Subcutaneous abdominal adipose tissue (tissue), 5 donors: ENCODE data around the gene FOXL2.
A peak's percentile ranks its signal among the peaks of the same experiment; 100 is the strongest.

ENCODE experiments used
- H3K27ac ChIP-seq: one replicate; pipeline ENCODE4 v1.7.0; 2013; ENCODE audit warnings: low read depth, mild to moderate bottlenecking, inconsistent platforms, low read length, moderate library complexity
- H3K27me3 ChIP-seq, 5 donors: one replicate each; pipeline ENCODE4 v1.7.0; 2013; ENCODE audit warnings: low read length in 5 of 5, inconsistent platforms in 1 of 5; ENCODE audit not compliant: control insufficient read depth in 5 of 5, insufficient read depth in 4 of 5
- H3K36me3 ChIP-seq, 5 donors: one replicate each; pipeline ENCODE4 v1.7.0; 2013; ENCODE audit warnings: low read length in 5 of 5; ENCODE audit not compliant: control insufficient read depth in 5 of 5, insufficient read depth in 5 of 5
- H3K4me1 ChIP-seq, 5 donors: one replicate each; pipeline ENCODE4 v1.7.0; 2013; ENCODE audit warnings: low read length in 5 of 5, mild to moderate bottlenecking in 3 of 5, moderate library complexity in 1 of 5; ENCODE audit not compliant: control insufficient read depth in 5 of 5, insufficient read depth in 5 of 5
- H3K4me3 ChIP-seq, 5 donors: one replicate each; pipeline ENCODE4 v1.7.0; 2013; ENCODE audit warnings: low read length in 5 of 5, low read depth in 1 of 5
- H3K9ac ChIP-seq, 5 donors: one replicate each; pipeline ENCODE4 v1.7.0; 2013; ENCODE audit warnings: low read length in 5 of 5, mild to moderate bottlenecking in 4 of 5, moderate library complexity in 3 of 5
- H3K9me3 ChIP-seq, 5 donors: one replicate each; pipeline ENCODE4 v1.7.0; 2013; ENCODE audit warnings: low read length in 5 of 5; ENCODE audit not compliant: control insufficient read depth in 5 of 5
- donor health status: healthy.
- donor health status: healthy.
- donor health status: healthy.
- donor health status: healthy.
- donor health status: healthy.

Gene FOXL2

GRCh38 chr3:138947495-138948121 lies 671 bp upstream of the FOXL2 start:
- Histone ChIP-seq H3K4me1 (peaks cover 0 to 46% (median 41%) of the 10 kb centered on the region in 5 donors), H3K27ac (no peak overlapping the region), H3K4me3 (peak overlapping the region in 2 of 5 donors; percentile 50 to 64), H3K9ac (no peak overlapping the region), H3K27me3 (peaks cover 76 to 89% (median 80%) of the 10 kb centered on the region in 5 donors), H3K36me3 (no peaks in the 10 kb centered on the region), H3K9me3 (no peaks in the 10 kb centered on the region)

- Histone ChIP-seq H3K36me3 (no peaks in the 10 kb centered on the region), H3K4me3 (peak overlapping the region in 4 of 5 donors; percentile 25 to 64 (median 48)), H3K27ac (no peak overlapping the region), H3K27me3 (peaks cover 86 to 98% (median 90%) of the 10 kb centered on the region in 5 donors), H3K4me1 (peaks cover 0 to 46% (median 41%) of the 10 kb centered on the region in 5 donors), H3K9me3 (no peaks in the 10 kb centered on the region), H3K9ac (no peak overlapping the region)
Observed at GRCh38 chr3:138945709-138946662, 951 bp downstream of the FOXL2 start.

- no peaks in the 10 kb centered on the region for H3K36me3 ChIP-seq
- H3K27me3 ChIP-seq, result peaks cover 86 to 98% (median 89%) of the 10 kb centered on the region in 5 donors
- no peak overlapping the region for H3K9ac ChIP-seq
- H3K4me3 ChIP-seq, result peak overlapping the region in 4 of 5 donors; percentile 22 to 64 (median 33)
- no peak overlapping the region for H3K27ac ChIP-seq
- peaks cover 0 to 42% (median 36%) of the 10 kb centered on the region in 5 donors for H3K4me1 ChIP-seq
- no peaks in the 10 kb centered on the region for H3K9me3 ChIP-seq
Observed at GRCh38 chr3:138944929-138945708, 1.8 kb downstream of the FOXL2 start.

DNA sequence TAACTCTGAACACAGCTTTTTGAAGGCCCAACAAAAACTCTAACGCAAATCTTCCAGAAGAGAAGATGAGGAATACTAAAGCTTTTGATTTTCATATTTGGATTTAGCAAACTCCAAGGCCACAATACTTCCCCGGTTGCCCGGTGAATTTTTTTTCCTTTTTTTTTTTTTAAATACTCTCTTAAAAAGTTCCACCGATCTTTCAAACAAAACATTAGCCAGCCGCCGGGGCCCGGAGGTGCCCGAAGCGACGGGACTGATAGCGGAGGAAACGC lies 2.3 kb downstream of the FOXL2 start:
- Histone ChIP-seq H3K9ac (no peak overlapping the region), H3K36me3 (no peaks in the 10 kb centered on the region), H3K4me3 (peak overlapping the region in 3 of 5 donors; percentile 25 to 64 (median 41)), H3K4me1 (peaks cover 0 to 40% (median 36%) of the 10 kb centered on the region in 5 donors), H3K27ac (no peak overlapping the region), H3K9me3 (no peaks in the 10 kb centered on the region), H3K27me3 (peaks cover 82 to 97% (median 89%) of the 10 kb centered on the region in 5 donors)

DNA sequence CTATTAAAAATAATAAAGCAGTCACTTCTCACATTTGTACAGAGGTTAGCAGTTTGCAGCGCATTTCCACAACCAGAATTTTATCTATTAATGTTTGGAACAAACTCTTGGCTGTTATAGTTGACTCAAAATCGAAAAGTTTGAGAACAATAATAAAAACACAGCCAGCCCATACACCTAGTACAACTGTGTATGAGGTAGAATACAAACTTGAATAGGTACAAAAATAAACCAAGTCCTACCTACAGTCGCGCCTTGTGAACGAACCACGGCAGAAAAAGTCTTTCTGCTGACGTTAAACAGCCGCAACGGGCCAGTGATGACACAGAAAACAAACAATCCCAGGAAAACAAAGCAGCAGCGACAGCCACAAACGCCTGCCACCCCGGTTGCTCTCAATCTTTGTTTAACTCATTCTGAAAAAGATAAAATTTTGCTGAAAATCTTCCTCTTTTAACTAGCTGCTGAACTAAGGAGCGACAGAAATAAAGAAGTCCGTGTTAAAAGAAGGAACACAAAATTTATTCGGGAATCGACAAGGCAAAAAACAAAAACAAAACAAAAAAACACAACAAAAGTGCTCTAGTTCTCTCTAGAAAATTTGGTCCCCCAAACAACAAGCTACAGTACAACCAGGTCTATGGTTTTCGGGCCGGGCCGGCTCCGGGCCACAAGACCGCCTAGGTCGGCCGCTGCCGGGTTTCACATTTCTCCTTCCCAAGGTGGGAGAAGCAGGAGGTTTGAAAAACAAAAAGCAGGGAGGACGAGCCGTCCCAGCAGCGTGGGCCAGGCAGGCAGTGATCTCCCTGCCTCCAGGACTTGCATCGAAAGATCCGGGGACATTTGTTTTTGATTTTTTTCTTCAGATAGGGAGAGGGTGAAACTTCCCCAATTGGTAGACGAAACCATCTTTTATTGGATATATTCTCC lies 2.9 kb downstream of the FOXL2 start:
- Histone ChIP-seq H3K4me1 (peaks cover 0 to 43% (median 39%) of the 10 kb centered on the region in 5 donors), H3K27ac (no peak overlapping the region), H3K36me3 (no peaks in the 10 kb centered on the region), H3K9ac (no peak overlapping the region), H3K4me3 (no peak overlapping the region), H3K27me3 (peaks cover 81 to 97% (median 89%) of the 10 kb centered on the region in 5 donors), H3K9me3 (no peaks in the 10 kb centered on the region)

DNA sequence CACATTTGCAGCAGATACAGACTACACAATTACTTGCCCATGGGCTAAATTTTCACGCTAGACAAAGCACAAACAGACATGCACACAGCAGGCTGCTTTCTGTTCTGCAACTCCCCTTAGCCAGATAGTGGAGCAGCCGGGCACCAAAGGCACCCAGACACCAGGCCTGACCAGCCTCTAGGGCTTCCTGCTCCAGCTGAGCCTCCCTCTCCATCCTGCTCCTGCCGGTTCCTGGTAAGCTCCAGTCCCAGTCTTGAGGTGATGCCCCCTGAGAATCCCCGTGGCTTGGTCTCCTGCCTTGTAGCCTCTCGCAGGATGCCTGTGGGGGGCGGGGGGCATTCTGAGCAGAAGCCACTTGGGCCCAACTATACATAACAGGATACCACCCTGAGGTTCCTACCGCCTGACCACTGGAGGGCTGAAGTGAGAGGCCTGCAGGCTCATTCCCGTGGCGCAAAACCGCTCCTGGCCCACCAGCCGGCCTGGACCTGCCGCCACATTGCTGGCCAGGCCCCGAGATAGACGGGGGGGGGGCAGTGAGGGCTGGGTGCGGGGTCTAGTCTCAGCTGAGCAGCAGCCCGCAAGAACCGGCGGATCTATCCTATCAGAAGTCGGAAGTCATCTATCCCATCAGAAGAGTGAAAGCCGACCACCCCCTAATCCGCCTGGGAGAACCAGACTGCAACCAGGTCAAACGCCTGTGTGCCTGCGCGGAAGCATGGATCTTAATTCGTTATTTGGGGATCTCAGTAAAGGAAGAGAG lies 3.9 kb downstream of the FOXL2 start:
- Histone ChIP-seq H3K4me1 (peaks cover 0 to 53% (median 48%) of the 10 kb centered on the region in 5 donors), H3K9ac (no peak overlapping the region)

GRCh38 chr3:138942271-138942670 lies 4.7 kb downstream of the FOXL2 start:
- H3K9ac ChIP-seq, result no peak overlapping the region
- peaks cover 83 to 97% (median 90%) of the 10 kb centered on the region in 5 donors for H3K27me3 ChIP-seq
- H3K36me3 ChIP-seq, result no peaks in the 10 kb centered on the region
- H3K9me3 ChIP-seq, result no peaks in the 10 kb centered on the region
- H3K27ac ChIP-seq, result no peak overlapping the region
- no peak overlapping the region for H3K4me3 ChIP-seq
- H3K4me1 ChIP-seq, result peaks cover 0 to 57% (median 52%) of the 10 kb centered on the region in 5 donors

More for the DNA sequence above, 3.9 kb downstream of the FOXL2 start:
- Histone ChIP-seq H3K4me3 (no peak overlapping the region), H3K27me3 (peaks cover 81 to 97% (median 89%) of the 10 kb centered on the region in 5 donors), H3K27ac (no peak overlapping the region), H3K36me3 (no peaks in the 10 kb centered on the region), H3K9me3 (no peaks in the 10 kb centered on the region)

- H3K4me1 ChIP-seq, result peaks cover 0 to 57% (median 53%) of the 10 kb centered on the region in 5 donors
- peaks cover 81 to 97% (median 91%) of the 10 kb centered on the region in 5 donors for H3K27me3 ChIP-seq
- no peak overlapping the region for H3K27ac ChIP-seq
- H3K9me3 ChIP-seq, result no peaks in the 10 kb centered on the region
- H3K4me3 ChIP-seq, result no peak overlapping the region
- no peak overlapping the region for H3K9ac ChIP-seq
- H3K36me3 ChIP-seq, result no peaks in the 10 kb centered on the region
Observed at GRCh38 chr3:138941259-138941885, 5.6 kb downstream of the FOXL2 start.
